Spleen (tissue), 7 donors: ENCODE data around the gene BANK1.

Experiments used
- CTCF ChIP-seq, 11 experiments: fragments of 200-600 bp in 7 of 11; fragments of 450-650 bp in 4 of 11; sonication (generic) in 4 of 11; IDR thresholded peaks in 8 of 11; conservative IDR thresholded peaks in 3 of 11; 1 replicate in 7 of 11; 2 replicates in 4 of 11; pipeline versions ENCODE4 v1.4.0 to v1.8.0; 2016 to 2021; ENCODE audit warnings: antibody characterized with exemption in 11 of 11, inconsistent platforms in 4 of 11, mild to moderate bottlenecking in 1 of 11
- POLR2A ChIP-seq, 3 donors: fragments of 450-650 bp; IDR thresholded peaks; one replicate each; pipeline ENCODE4 v1.5.1; 2017; ENCODE audit warnings: antibody characterized with exemption in 3 of 3, mild to moderate bottlenecking in 1 of 3
- POLR2AphosphoS5 ChIP-seq, 3 donors: sonication (generic); formaldehyde crosslinking; IDR thresholded peaks; one replicate each; pipeline ENCODE4 v1.5.1; 2017; ENCODE audit warnings: antibody characterized with exemption in 3 of 3
- donor health status: DM: no; HTN: no; CAD: no; lungs with moderate emphysema.
- donor health status: DM: no; HTN: no; CAD: no.
- donor health status: DM: no; HTN: no; CAD: no.

- no peak for TF ChIP-seq POLR2A (IDR thresholded peaks at IDR 0.05)
- no peak for TF ChIP-seq CTCF (IDR thresholded peaks at IDR 0.05 in 8 of 11, conservative IDR thresholded peaks at IDR 0.05 in 3 of 11)
- TF ChIP-seq POLR2AphosphoS5 (IDR thresholded peaks at IDR 0.05): no peak
These were observed 5.6 kb upstream of the BANK1 start for GRCh38 chr4:101784957-101785356.
